HG03378 (cell line): Measurements from ENCODE around the gene RAB39A.
"Not testable (repeated sequence)": the region's sequence is repeated elsewhere in the genome, so short reads cannot be mapped to it uniquely, and the experiment has no call there.

Source experiments
- ATAC-seq: cut with Tn5 transposase; IDR thresholded peaks from one replicate; pipeline ENCODE4 v1.9.1; 2021; ENCODE audit warnings: mild to moderate bottlenecking, moderate library complexity; ENCODE audit not compliant: unreplicated experiment

Gene RAB39A

GRCh38 chr11:107928046-107928766, at the start of gene RAB39A:
RAB39A (plus strand) TSS chr11:107928448; CDS start chr11:107928569, 121 bp downstream.
- ATAC-seq = peak; percentile 97

- not testable (repeated sequence) for ATAC-seq
Measured at GRCh38 chr11:107881471-107881870, 46.8 kb upstream of the RAB39A start.

- ATAC-seq = no peak
Measured at GRCh38 chr11:107882095-107882820, 46.0 kb upstream of the RAB39A start.

GRCh38 chr11:107898270-107898669, 30.0 kb upstream of the RAB39A start:
- ATAC-seq = peak; percentile 90

- no peak for ATAC-seq
Measured at GRCh38 chr11:107908211-107908610, 20.0 kb upstream of the RAB39A start.

GRCh38 chr11:107912415-107912814, 15.8 kb upstream of the RAB39A start:
- not testable (repeated sequence) for ATAC-seq

GRCh38 chr11:107915229-107915628, 13.0 kb upstream of the RAB39A start:
- no peak for ATAC-seq

- ATAC-seq = no peak
Measured at GRCh38 chr11:107916671-107917241, 11.5 kb upstream of the RAB39A start.

GRCh38 chr11:107921997-107922396, 6.3 kb upstream of the RAB39A start:
- no peak for ATAC-seq

- ATAC-seq = not testable (repeated sequence)
Measured at GRCh38 chr11:107923519-107923918, 4.7 kb upstream of the RAB39A start.

GRCh38 chr11:107924306-107924705, 3.9 kb upstream of the RAB39A start:
- ATAC-seq = no peak

- no peak for ATAC-seq
Measured at GRCh38 chr11:107927559-107927958, 689 bp upstream of the RAB39A start.

- no peak for ATAC-seq
Measured at GRCh38 chr11:107928767-107929507, 689 bp downstream of the RAB39A start.

- no peak for ATAC-seq
Measured at GRCh38 chr11:107929611-107930200, 1.5 kb downstream of the RAB39A start.

- ATAC-seq = no peak
Measured at GRCh38 chr11:107931206-107931605, 3.0 kb downstream of the RAB39A start.

- ATAC-seq = no peak
Measured at GRCh38 chr11:107947904-107948303, 19.7 kb downstream of the RAB39A start.

GRCh38 chr11:107948328-107948727, 20.1 kb downstream of the RAB39A start:
- not testable (repeated sequence) for ATAC-seq

- no peak for ATAC-seq
Measured at GRCh38 chr11:107951155-107951554, 22.9 kb downstream of the RAB39A start.

GRCh38 chr11:107953446-107953845, 25.2 kb downstream of the RAB39A start:
- ATAC-seq = no peak

- no peak for ATAC-seq
Measured at GRCh38 chr11:107956543-107956942, 28.3 kb downstream of the RAB39A start.

- ATAC-seq = peak; percentile 80
Measured at GRCh38 chr11:107957109-107957588, 28.9 kb downstream of the RAB39A start.
